Naive thymus-derived CD4-positive, alpha-beta T cell (primary cell): Measurements from ENCODE around the gene RFX8. TPM values are rescaled to one million over a fixed set of nuclear protein-coding genes. Genes with fewer than 3 reads are reported as not detected.
A peak's percentile ranks its signal among the peaks of the same experiment; 100 is the strongest.

Source experiments
- ATAC-seq: fragments of 150-1000 bp; cut with Tn5 transposase; 2 replicates; pipeline ENCODE4 v1.10.0; 2021; ENCODE audit warnings: mild to moderate bottlenecking, moderate library complexity
- CTCF ChIA-PET: fragments of 350-600 bp; sonication (Branson Sonifier 250); formaldehyde crosslinking; loops from one replicate; lab custom pipeline; 2021; ENCODE audit warnings: antibody characterized with exemption; lab: Charles Lee
- POLR2A ChIA-PET: fragments of 350-600 bp; sonication (Branson Sonifier 250); formaldehyde crosslinking; loops from one replicate; lab custom pipeline; 2021; ENCODE audit warnings: antibody characterized with exemption, inconsistent platforms; lab: Charles Lee
- DNase-seq, 9 donors: peaks; one replicate each; pipeline versions ENCODE4 v3.0.0 to v3.0.0-alpha.2; 2020 to 2022; ENCODE audit warnings: mixed read lengths in 1 of 9
- H3K27ac ChIP-seq: one replicate; pipeline ENCODE4 v1.7.0; 2013; ENCODE audit warnings: mild to moderate bottlenecking, low read depth, low read length, moderate library complexity
- H3K27me3 ChIP-seq, 2 donors: one replicate each; pipeline ENCODE4 v1.7.0; 2013; ENCODE audit warnings: low read length in 2 of 2, mild to moderate bottlenecking in 2 of 2, moderate library complexity in 2 of 2; ENCODE audit not compliant: control insufficient read depth in 2 of 2, insufficient read depth in 2 of 2
- H3K36me3 ChIP-seq, 3 experiments: 1 replicate in 2 of 3; 2 replicates in 1 of 3; pipeline ENCODE4 v1.7.0; 2013; ENCODE audit warnings: low read length in 3 of 3, mild to moderate bottlenecking in 3 of 3, moderate library complexity in 1 of 3; ENCODE audit not compliant: insufficient read depth in 3 of 3, control insufficient read depth in 2 of 3
- H3K4me1 ChIP-seq, 2 donors: one replicate each; pipeline ENCODE4 v1.7.0; 2013; ENCODE audit warnings: low read length in 2 of 2, mild to moderate bottlenecking in 2 of 2, moderate library complexity in 1 of 2; ENCODE audit not compliant: control insufficient read depth in 2 of 2, insufficient read depth in 2 of 2
- H3K4me3 ChIP-seq: 2 replicates; pipeline ENCODE4 v1.7.0; 2013; ENCODE audit warnings: mild to moderate bottlenecking, low read length
- H3K9me3 ChIP-seq, 3 experiments: 1 replicate in 2 of 3; 2 replicates in 1 of 3; pipeline ENCODE4 v1.7.0; 2013; ENCODE audit warnings: low read length in 3 of 3; ENCODE audit not compliant: control insufficient read depth in 2 of 3
- H3K27ac Mint-ChIP-seq, 9 donors: one replicate each; pipeline ENCODE4 v1.8.0; 2020 to 2022; ENCODE audit warnings: mixed read lengths in 9 of 9, mild to moderate bottlenecking in 8 of 9, moderate library complexity in 5 of 9, inconsistent platforms in 2 of 9
- H3K27me3 Mint-ChIP-seq, 5 donors: one replicate each; pipeline ENCODE4 v1.8.0; 2021 to 2022; ENCODE audit warnings: mixed read lengths in 5 of 5, mild to moderate bottlenecking in 1 of 5
- H3K36me3 Mint-ChIP-seq, 5 donors: one replicate each; pipeline ENCODE4 v1.8.0; 2020 to 2022; ENCODE audit warnings: mixed read lengths in 5 of 5, mild to moderate bottlenecking in 3 of 5, inconsistent platforms in 1 of 5
- H3K4me1 Mint-ChIP-seq, 7 donors: one replicate each; pipeline ENCODE4 v1.8.0; 2020 to 2022; ENCODE audit warnings: mixed read lengths in 7 of 7, mild to moderate bottlenecking in 3 of 7, inconsistent platforms in 1 of 7
- H3K4me3 Mint-ChIP-seq, 10 donors: one replicate each; pipeline ENCODE4 v1.8.0; 2020 to 2022; ENCODE audit warnings: mild to moderate bottlenecking in 10 of 10, mixed read lengths in 10 of 10, moderate library complexity in 6 of 10, inconsistent platforms in 2 of 10
- H3K9me3 Mint-ChIP-seq, 11 donors: one replicate each; pipeline ENCODE4 v1.8.0; 2020 to 2022; ENCODE audit warnings: mixed read lengths in 11 of 11, mild to moderate bottlenecking in 4 of 11, inconsistent platforms in 1 of 11, moderate library complexity in 1 of 11
- intact Hi-C, 2 donors: fragments of 100-400 bp; cut with micrococcal nuclease; formaldehyde crosslinking; loops; one replicate each; pipeline ENCODE4 v1.15.1; 2023
- polyA plus RNA-seq, 2 donors: library from polyadenylated mRNA; unstranded; fragments of 300-500 nt; fragmentation: Illumina TruSeq; gene quantifications; one replicate each; pipeline ENCODE4 v1.2.3, GENCODE V29; 2021
- total RNA-seq, 6 experiments: library from RNA in 5 of 6; stranded (reverse) in 5 of 6; gene quantifications; 1 replicate in 5 of 6; 2 replicates in 1 of 6; pipeline ENCODE4 v1.2.3 and lab custom pipeline; 2021 to 2026

The RFX8 gene
- total and polyA plus RNA-seq, 7 experiments from 2014 or later: 0.24 to 2.0 (median 0.88) TPM; not detected in 3

DNA sequence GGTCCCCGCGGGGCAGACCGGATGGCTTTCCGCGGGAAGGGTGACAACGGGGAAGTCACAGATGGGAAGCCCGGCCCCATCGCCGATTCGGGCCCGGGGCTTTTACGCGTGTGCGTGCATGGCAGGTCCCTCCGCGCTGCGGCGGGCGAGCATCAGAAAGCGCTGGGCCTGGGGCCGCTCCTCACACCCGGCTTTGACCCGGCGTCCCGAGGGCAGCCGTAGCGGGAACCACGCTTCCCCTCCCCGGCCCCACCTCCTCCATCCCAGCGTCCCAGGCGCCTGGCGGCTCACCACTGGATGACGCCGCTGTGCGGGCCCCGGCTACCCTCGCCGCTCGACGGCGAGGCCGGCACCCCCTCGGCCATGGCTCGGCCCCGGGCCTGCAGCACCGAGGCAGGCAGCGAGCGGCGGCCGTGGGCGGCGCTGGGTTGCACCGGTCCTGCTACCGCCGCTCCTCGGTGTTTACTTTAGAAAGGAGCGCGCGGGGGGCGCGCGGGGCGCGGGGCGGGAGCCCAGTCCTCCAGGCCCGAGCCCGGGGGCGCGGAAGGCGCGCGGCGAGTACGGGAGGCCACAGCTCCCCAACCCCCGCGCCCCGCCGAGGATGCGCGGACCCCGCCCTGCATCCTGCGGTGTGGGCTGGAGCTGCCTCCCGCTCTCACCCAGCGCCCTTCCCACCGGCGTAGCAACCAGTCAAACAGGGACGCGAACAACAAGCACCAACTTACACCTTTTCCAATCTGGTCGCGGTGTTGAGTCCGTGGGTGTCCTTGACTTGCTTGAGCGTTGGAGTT, 806 bp downstream of the RFX8 start:
- Histone ChIP-seq H3K9me3 (no peaks in the 10 kb centered on the region), H3K4me3 (peak overlapping the region; percentile 48), H3K36me3 (no peaks in the 10 kb centered on the region), H3K27me3 (no peaks in the 10 kb centered on the region), H3K4me1 (peaks cover 0 to 6% of the 10 kb centered on the region in 2 donors), H3K27ac (no peak overlapping the region)
- Mint-ChIP-seq H3K27me3 (peaks cover 0 to 7% (median 0%) of the 10 kb centered on the region in 5 donors), H3K4me3 (peak overlapping the region; percentile 81 to 90 (median 85)), H3K4me1 (peaks cover 6 to 50% (median 11%) of the 10 kb centered on the region in 7 donors), H3K9me3 (no peaks in the 10 kb centered on the region), H3K36me3 (peaks cover 0 to 6% (median 0%) of the 10 kb centered on the region in 5 donors), H3K27ac (peak overlapping the region in 5 of 9 donors; percentile 36 to 92 (median 73))
- CTCF ChIA-PET: interaction anchor here (1.1 to 1.2 kb wide), 2 partner anchors 23 to 55 kb away, joined by 3 read pairs; no protein-coding TSS in a partner anchor
- intact Hi-C loops: loop anchor here (1.0 to 5.0 kb wide), 7 partner anchors 57 to 357 kb away; partner anchors contain the start of genes CNOT11 (in 1 of the 2) and MAP4K4 (in 1 of the 2)
- DNase-seq: peak; percentile 7 to 70 (median 20)
- peak; percentile 46 for ATAC-seq
- POLR2A ChIA-PET: interaction anchor here (0.5 to 1.6 kb wide), 7 partner anchors 8 to 254 kb away, joined by 3 to 6 read pairs (median 4); no protein-coding TSS in a partner anchor

DNA sequence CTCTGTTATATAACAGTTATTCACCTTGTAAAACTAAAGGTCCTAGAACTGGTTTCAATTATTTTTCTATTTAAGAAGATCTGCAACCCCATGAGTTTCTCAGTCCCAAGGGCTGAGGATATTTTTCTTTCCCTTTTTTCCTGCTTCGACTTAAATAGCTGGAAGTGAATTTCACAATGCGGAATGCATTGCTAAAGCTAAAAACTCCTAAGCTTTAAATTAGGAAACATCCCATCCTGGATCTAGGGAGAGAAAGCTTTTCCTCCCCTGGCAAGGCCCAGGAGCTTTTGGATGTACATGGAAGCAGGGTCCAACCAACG, 1.4 kb downstream of the RFX8 start:
- H3K4me1 ChIP-seq: peaks cover 0 to 6% of the 10 kb centered on the region in 2 donors
- peak overlapping the region; percentile 48 for H3K4me3 ChIP-seq
- POLR2A ChIA-PET: interaction anchor here (0.6 kb wide), 1 partner anchor 255 kb away, joined by 3 read pairs; no protein-coding TSS in a partner anchor
- DNase-seq (no peak), ATAC-seq (no peak)
- no peak overlapping the region for H3K27ac ChIP-seq
- peak overlapping the region; percentile 76 to 88 (median 83) for H3K4me3 Mint-ChIP-seq
- H3K27me3 Mint-ChIP-seq: peaks cover 0 to 7% (median 0%) of the 10 kb centered on the region in 5 donors
- H3K9me3 Mint-ChIP-seq: no peaks in the 10 kb centered on the region
- H3K9me3 ChIP-seq: no peaks in the 10 kb centered on the region
- no peaks in the 10 kb centered on the region for H3K27me3 ChIP-seq
- intact Hi-C loops: loop anchor here in 1 of 2 donors (5.0 kb wide), 1 partner anchor 56 kb away; no protein-coding TSS in a partner anchor
- CTCF ChIA-PET: interaction anchor here (0.6 kb wide), 1 partner anchor 163 kb away, joined by 6 read pairs; no protein-coding TSS in a partner anchor
- peaks cover 0 to 6% (median 0%) of the 10 kb centered on the region in 5 donors for H3K36me3 Mint-ChIP-seq
- no peaks in the 10 kb centered on the region for H3K36me3 ChIP-seq
- peak overlapping the region in 3 of 9 donors; percentile 36 to 85 (median 58) for H3K27ac Mint-ChIP-seq
- H3K4me1 Mint-ChIP-seq: peaks cover 6 to 50% (median 11%) of the 10 kb centered on the region in 7 donors

DNA sequence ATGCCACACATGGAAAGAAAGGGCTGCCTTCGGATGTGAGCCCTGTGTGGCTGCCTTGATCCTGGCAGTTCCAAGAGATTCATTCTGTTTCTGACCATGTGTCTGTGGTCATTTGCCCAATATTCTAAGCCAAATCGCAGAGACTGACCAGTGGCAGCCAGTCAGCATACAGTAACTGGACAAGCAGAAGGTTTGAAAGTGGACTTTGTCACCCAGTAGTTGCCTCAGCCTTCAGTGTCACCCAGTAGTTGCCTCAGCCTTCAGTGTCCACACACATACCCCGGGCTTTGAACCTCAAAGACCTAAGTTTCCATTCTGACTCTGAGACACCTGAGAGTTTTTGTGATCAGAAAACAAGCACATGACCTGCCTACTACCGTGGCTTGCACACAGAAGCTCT, 5.0 kb downstream of the RFX8 start:
- ATAC-seq: no peak
- no peaks in the 10 kb centered on the region for H3K27me3 ChIP-seq
- no peak overlapping the region for H3K4me3 ChIP-seq
- Mint-ChIP-seq H3K36me3 (peaks cover 0 to 15% (median 0%) of the 10 kb centered on the region in 5 donors), H3K4me3 (no peak overlapping the region), H3K27me3 (peaks cover 0 to 4% (median 0%) of the 10 kb centered on the region in 5 donors), H3K4me1 (peaks cover under 1 to 22% (median 5%) of the 10 kb centered on the region in 7 donors), H3K27ac (peak overlapping the region in 1 of 9 donors; percentile 10), H3K9me3 (no peaks in the 10 kb centered on the region)
- DNase-seq: no peak
- H3K27ac ChIP-seq: no peak overlapping the region
- CTCF ChIA-PET: no interaction called here
- POLR2A ChIA-PET: no interaction called here
- intact Hi-C loops: loop anchor here in 1 of 2 donors (5.0 kb wide), 1 partner anchor 53 kb away; no protein-coding TSS in a partner anchor
- no peaks in the 10 kb centered on the region for H3K4me1 ChIP-seq
- H3K36me3 ChIP-seq: no peaks in the 10 kb centered on the region
- H3K9me3 ChIP-seq: no peaks in the 10 kb centered on the region

DNA sequence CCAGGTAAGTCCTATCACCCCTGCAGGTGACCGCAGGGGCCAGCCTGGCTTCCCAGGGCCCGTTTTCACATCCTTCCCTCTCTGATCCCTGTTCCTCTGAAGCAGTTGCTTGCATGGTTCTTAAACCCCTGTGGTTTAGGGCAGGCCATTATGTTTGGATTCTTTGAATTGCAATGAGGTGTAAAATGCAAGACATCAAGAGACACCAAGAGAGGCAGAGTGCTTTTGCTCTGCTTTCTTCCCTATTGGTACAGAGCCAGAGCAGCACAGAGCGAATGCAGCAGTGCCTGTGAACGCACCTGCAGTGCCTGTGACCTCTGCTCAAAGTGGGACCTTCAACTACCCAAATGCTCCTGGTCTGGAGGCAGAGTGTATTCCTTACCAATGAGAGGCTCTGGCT, 7.6 kb downstream of the RFX8 start:
- no peak overlapping the region for H3K27ac Mint-ChIP-seq
- H3K27me3 ChIP-seq: no peaks in the 10 kb centered on the region
- H3K36me3 Mint-ChIP-seq: peaks cover 0 to 17% (median 0%) of the 10 kb centered on the region in 5 donors

DNA sequence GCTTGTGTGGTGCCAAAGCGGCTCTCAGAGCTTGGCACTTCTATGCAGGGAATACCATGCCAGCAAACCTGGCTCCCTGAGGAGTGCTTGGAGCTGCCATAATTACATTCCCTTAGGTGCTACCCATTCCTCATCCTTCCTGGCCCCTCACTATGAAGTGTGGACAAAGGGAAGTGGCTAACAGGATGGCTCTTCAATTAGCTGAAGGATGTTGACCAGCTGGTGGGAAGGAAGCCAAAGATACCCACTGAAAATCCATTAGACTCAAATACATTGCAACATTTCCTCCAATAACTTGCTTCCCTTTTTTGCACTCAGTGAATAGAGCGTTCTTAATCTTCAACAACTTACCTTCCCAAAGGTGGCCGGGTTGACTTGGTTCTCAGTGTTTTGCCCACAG, 8.5 kb downstream of the RFX8 start:
- H3K4me3 Mint-ChIP-seq: no peak overlapping the region
- POLR2A ChIA-PET: interaction anchor here (1.5 kb wide), 1 partner anchor 9 kb away, joined by 4 read pairs; the partner anchor contains the start of gene RFX8

More for the DNA sequence above, 7.6 kb downstream of the RFX8 start:
- intact Hi-C loops: no loop called here
- no peak for ATAC-seq
- Mint-ChIP-seq H3K27me3 (peaks cover 0 to 5% (median 0%) of the 10 kb centered on the region in 5 donors), H3K4me1 (peaks cover 0 to 12% (median 0%) of the 10 kb centered on the region in 7 donors), H3K9me3 (no peaks in the 10 kb centered on the region), H3K4me3 (no peak overlapping the region)
- CTCF ChIA-PET: interaction anchor here (0.5 kb wide), 1 partner anchor 42 kb away, joined by 3 read pairs; no protein-coding TSS in a partner anchor
- Histone ChIP-seq H3K27ac (no peak overlapping the region), H3K4me3 (no peak overlapping the region), H3K36me3 (no peaks in the 10 kb centered on the region), H3K9me3 (no peaks in the 10 kb centered on the region), H3K4me1 (no peaks in the 10 kb centered on the region)
- no peak for DNase-seq
- POLR2A ChIA-PET: interaction anchor here (0.7 kb wide), 1 partner anchor 10 kb away, joined by 3 read pairs; no protein-coding TSS in a partner anchor

DNA sequence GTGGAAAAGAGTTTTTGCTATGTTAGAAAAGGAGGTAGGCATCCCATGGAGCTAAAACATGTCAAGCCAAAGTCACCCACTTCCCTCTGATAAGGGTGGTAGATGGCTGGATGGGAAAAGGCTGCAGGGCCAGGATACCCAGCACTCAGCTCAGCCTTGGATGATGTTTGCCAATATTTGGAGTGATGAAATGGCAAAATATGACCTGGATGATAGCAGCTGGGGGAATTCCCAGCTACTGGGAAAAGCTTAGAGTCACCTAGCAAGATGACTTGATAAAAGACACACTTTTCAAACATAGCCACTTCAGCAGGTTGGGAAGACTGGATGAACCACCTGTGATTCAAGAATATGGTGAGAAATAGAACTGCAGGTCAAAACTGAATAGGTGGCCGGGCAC, 10.1 kb downstream of the RFX8 start:
- no peak for ATAC-seq
- no peaks in the 10 kb centered on the region for H3K9me3 Mint-ChIP-seq
- no peak overlapping the region for H3K27ac Mint-ChIP-seq
- H3K4me1 ChIP-seq: no peaks in the 10 kb centered on the region
- H3K27me3 ChIP-seq: no peaks in the 10 kb centered on the region
- POLR2A ChIA-PET: no interaction called here
- no peak overlapping the region for H3K4me3 Mint-ChIP-seq
- peaks cover 0 to 7% (median 0%) of the 10 kb centered on the region in 7 donors for H3K4me1 Mint-ChIP-seq
- H3K27ac ChIP-seq: no peak overlapping the region
- CTCF ChIA-PET: no interaction called here
- H3K36me3 Mint-ChIP-seq: peaks cover 0 to 22% (median 0%) of the 10 kb centered on the region in 5 donors
- H3K36me3 ChIP-seq: no peaks in the 10 kb centered on the region
- no peak for DNase-seq
- intact Hi-C loops: no loop called here
- H3K4me3 ChIP-seq: no peak overlapping the region
- no peaks in the 10 kb centered on the region for H3K9me3 ChIP-seq
- H3K27me3 Mint-ChIP-seq: peaks cover 0 to 5% (median 0%) of the 10 kb centered on the region in 5 donors

More for the DNA sequence above, 8.5 kb downstream of the RFX8 start:
- H3K27ac ChIP-seq: no peak overlapping the region
- H3K27ac Mint-ChIP-seq: no peak overlapping the region
- DNase-seq (no peak), ATAC-seq (peak; percentile 25)
- H3K9me3 ChIP-seq: no peaks in the 10 kb centered on the region
- no peaks in the 10 kb centered on the region for H3K27me3 ChIP-seq
- peaks cover 0 to 17% (median 0%) of the 10 kb centered on the region in 5 donors for H3K36me3 Mint-ChIP-seq
- peaks cover 0 to 7% (median 0%) of the 10 kb centered on the region in 7 donors for H3K4me1 Mint-ChIP-seq
- intact Hi-C loops: no loop called here
- H3K27me3 Mint-ChIP-seq: peaks cover 0 to 5% (median 0%) of the 10 kb centered on the region in 5 donors
- no peaks in the 10 kb centered on the region for H3K36me3 ChIP-seq
- H3K4me1 ChIP-seq: no peaks in the 10 kb centered on the region
- no peaks in the 10 kb centered on the region for H3K9me3 Mint-ChIP-seq
- no peak overlapping the region for H3K4me3 ChIP-seq
- CTCF ChIA-PET: no interaction called here
